IPS-18c (cell line): ENCODE results near the gene ITPK1.
"Not testable (repeated sequence)": the region's sequence is repeated elsewhere in the genome, so short reads cannot be mapped to it uniquely, and the experiment has no call there.

ENCODE experiments used
- H3K4me3 ChIP-seq: 2 replicates; pipeline ENCODE4 v1.7.0; 2013; ENCODE audit warnings: low read depth, mild to moderate bottlenecking, low read length, moderate library complexity; ENCODE audit not compliant: insufficient read depth
- H3K9me3 ChIP-seq: one replicate; pipeline ENCODE4 v1.6.1; 2013; ENCODE audit warnings: mild to moderate bottlenecking, low read length, moderate library complexity; ENCODE audit not compliant: control insufficient read depth, insufficient read depth

The ITPK1 gene

GRCh38 chr14:93076755-93077154 is 39.0 kb downstream of the ITPK1 start:
- H3K4me3 ChIP-seq: no peak overlapping the region
- peaks cover 2% of the 10 kb centered on the region for H3K9me3 ChIP-seq

DNA sequence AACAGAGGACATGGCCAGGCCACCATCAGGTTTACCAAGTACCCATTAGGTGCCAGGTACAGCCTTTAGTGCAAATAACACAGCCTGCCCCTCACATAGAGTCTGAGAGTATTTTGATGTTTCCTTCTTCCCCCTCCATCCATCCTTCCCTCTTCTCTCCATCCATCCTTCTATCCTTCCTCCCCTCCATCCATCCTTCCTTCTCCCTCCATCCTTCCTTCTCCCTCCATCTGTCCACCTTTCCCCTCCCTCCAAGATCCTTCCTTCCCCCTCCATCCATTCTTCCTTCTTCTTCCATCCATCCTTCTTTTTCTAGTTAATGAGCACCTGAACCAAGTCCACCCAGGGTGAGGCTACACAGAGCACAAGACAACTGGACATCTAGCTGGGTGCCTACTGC is 39.8 kb downstream of the ITPK1 start:
- Histone ChIP-seq H3K4me3 (no peak overlapping the region), H3K9me3 (peaks cover 2% of the 10 kb centered on the region)

GRCh38 chr14:93073910-93074769 is 41.6 kb downstream of the ITPK1 start:
- Histone ChIP-seq H3K9me3 (no peaks in the 10 kb centered on the region), H3K4me3 (no peak overlapping the region)

DNA sequence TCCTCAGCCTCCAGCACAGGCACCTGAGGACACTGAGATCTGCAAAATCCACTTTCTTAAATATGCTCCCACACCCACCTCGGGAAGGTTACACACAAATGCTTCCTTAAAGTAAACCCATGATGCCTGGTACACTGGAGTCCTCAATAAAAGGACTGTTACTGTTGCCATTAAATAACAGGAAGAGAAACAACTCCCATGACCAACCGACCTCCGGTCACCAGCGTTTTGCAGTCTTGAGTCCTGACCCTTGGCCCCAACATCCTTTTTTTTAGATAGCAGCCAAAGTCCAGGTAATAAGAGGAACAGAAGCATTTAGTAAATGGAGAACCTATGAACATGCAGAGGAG is 42.4 kb downstream of the ITPK1 start:
- no peak overlapping the region for H3K4me3 ChIP-seq
- H3K9me3 ChIP-seq: no peaks in the 10 kb centered on the region

- Histone ChIP-seq H3K9me3 (no peaks in the 10 kb centered on the region), H3K4me3 (no peak overlapping the region)
Measured at GRCh38 chr14:93072659-93073357, 42.9 kb downstream of the ITPK1 start.

DNA sequence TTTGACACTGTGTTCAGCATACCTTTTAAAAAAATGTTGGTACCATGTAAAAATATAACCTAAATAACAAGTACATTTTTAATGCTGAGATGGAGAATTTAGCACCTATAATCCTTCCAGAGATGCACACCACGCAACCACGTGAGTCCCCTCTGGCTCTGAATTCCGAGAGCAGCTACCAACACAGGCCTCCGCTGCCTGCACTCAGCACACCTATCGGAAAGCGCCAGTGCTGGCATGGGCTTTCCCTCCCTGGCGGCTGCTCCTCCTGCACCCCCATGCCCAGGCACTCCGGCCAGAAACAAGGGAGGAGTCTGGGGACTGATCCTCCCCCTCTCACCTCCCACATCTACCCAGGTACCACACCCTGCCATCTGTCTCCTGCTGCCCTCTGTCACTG is 47.0 kb downstream of the ITPK1 start:
- Histone ChIP-seq H3K9me3 (no peaks in the 10 kb centered on the region), H3K4me3 (no peak overlapping the region)

DNA sequence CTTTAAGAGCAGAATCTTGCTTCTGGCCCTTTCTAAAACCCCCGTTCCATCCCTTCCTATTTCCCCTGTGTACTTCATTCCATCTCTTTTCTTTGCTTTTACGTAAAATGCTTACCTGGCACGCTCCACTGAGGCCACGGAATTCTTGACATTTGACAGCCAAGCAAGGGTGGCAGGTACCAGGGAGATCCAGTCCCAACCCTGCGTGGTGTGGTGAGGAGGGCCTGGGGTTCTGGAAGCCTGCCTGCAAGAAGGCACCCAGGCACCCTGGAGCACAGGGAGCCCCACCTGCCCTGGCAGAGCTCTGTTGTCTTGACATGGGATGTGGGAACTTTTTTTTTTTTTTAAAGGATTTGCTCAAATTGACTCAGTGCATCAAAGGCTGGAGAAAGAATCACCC is 48.6 kb downstream of the ITPK1 start:
- no peaks in the 10 kb centered on the region for H3K9me3 ChIP-seq
- H3K4me3 ChIP-seq: no peak overlapping the region

DNA sequence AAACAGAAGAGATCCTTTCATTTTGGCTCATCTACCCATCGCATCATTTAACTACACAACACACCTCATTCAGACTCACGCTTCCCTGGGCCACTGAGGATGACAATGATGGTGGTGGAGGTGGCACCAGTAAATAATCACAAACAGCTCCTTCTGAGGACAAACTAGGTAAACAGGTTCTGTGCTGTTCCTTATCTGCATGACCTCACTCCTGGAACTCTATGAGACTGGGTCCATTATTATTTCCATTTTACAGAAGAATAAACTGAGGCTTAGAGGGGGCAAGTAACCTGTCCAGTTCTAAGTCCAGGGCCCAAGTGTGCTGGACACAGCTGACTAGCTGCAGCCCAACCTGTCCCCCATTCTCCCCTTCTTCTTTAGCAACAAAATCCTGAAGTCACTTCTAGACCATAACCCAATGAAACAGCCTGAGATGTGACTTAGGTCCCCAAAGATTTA is 50.4 kb downstream of the ITPK1 start:
- Histone ChIP-seq H3K4me3 (no peak overlapping the region), H3K9me3 (no peaks in the 10 kb centered on the region)

GRCh38 chr14:93064411-93065271 is 51.1 kb downstream of the ITPK1 start:
- no peaks in the 10 kb centered on the region for H3K9me3 ChIP-seq
- no peak overlapping the region for H3K4me3 ChIP-seq

- H3K9me3 ChIP-seq: no peaks in the 10 kb centered on the region
- H3K4me3 ChIP-seq: no peak overlapping the region
Measured at GRCh38 chr14:93063393-93063792, 52.3 kb downstream of the ITPK1 start.

- Histone ChIP-seq H3K4me3 (no peak overlapping the region), H3K9me3 (no peaks in the 10 kb centered on the region)
Measured at GRCh38 chr14:93062890-93063289, 52.8 kb downstream of the ITPK1 start.

DNA sequence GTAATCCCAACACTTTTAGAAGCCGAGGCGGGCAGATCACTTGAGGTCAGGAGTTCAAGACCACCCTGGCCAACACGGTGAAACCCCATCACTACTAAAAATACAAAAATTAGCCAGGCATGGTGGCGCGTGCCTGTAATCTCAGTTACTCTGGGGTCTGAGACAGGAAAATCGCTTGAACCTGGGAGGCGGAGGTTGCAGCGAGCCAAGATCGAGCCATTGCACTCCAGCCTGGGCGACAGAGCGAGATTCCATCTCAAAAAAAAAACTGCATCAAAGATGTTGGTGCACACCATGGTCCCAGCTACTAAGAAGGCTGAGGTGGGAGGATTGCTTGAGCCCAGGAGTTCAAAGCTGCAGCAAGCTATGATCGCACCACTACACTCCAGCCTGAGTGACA is 53.7 kb downstream of the ITPK1 start:
- H3K4me3 ChIP-seq, H3K9me3 ChIP-seq: not testable (repeated sequence)

DNA sequence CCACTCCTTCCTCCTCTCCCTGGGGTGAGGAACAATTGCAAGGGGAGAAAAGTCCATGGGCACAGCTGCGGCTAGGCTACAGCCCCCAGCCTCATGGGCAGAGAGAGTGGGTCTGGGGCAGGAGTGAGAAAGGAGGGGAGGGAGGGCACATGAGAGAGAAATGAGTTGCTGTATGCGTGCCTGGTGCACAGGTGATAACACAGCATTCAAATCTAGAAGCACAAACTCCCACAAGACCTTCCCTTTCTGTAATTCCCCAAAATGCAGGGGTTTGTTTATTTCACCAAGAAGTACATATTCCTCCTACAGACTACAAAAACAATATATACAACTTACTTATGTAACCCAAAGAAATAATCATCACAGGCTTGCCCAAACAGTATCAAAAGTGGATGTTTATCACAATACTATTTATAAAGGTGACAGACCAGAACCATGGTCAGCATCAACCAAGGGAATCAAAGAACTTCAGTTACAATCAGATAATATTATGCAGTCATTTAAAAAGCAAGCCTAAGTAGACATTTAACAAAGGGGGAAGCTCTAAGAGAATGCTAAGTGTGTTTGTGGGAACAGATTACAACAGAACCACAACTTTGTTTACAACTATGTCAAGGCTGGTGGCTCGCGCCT is 54.2 kb downstream of the ITPK1 start:
- Histone ChIP-seq H3K9me3 (no peaks in the 10 kb centered on the region), H3K4me3 (no peak overlapping the region)

- Histone ChIP-seq H3K9me3 (no peaks in the 10 kb centered on the region), H3K4me3 (no peak overlapping the region)
Measured at GRCh38 chr14:93060841-93061240, 54.9 kb downstream of the ITPK1 start.

DNA sequence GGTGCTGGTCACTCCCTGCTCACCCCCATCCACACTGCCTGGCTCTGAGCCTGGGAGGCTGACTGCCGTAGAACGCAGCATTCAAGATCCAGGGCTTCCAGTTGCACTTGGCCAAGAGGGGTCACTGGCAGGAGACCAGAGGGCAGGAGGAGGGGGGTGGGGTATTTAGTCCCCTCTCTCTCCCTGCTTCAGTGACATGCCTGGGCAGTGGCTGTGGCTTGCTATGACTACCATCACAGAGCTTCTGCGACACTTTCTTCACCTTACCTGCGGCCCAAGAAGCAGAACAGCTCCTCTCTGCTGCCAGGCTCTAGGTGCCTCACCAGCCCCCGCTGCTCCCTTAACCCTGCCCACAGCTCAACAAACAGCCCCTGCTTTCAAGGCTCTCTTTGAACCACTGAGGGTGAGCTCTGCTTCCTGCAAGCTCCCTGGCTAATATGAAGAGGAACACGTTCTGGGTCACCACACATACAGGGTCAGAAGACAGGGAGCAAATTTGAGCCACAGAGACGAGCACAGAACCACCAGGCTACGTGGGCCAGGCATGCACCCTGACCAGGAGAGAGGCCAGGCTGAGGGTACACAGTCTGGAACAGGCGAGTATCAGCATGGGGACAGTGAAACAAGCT is 55.7 kb downstream of the ITPK1 start:
- Histone ChIP-seq H3K9me3 (no peaks in the 10 kb centered on the region), H3K4me3 (no peak overlapping the region)

GRCh38 chr14:93059260-93059659 is 56.5 kb downstream of the ITPK1 start:
- H3K9me3 ChIP-seq: no peaks in the 10 kb centered on the region
- no peak overlapping the region for H3K4me3 ChIP-seq
